SKM-1 (cell line): Measurements from ENCODE around the gene TGM3.

Experiments
- DNase-seq: peaks from one replicate; lab custom pipeline; 2025; ENCODE audit not compliant: unreplicated experiment; lab: John Stamatoyannopoulos, UW

Gene TGM3

DNA sequence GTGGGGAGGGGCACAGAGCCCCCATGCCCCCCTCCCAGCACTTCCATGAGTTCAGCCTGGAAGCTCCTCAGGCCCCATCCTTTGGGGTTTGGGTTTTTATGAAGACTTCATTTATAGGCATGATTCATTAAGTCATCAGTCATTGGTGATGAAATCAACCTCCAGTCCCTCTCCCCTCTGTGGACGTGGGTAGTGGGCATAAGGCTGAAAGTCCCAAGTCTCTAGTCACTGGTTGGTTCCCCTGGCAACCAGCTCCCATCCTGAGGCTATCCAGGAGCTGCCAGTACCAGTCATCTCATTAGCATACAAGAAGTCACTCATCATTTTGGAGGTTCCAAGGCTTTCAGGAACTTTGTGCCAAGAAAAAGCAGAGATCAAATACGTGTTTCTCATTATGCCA, 9.2 kb downstream of the TGM3 start:
- DNase-seq = no peak

DNA sequence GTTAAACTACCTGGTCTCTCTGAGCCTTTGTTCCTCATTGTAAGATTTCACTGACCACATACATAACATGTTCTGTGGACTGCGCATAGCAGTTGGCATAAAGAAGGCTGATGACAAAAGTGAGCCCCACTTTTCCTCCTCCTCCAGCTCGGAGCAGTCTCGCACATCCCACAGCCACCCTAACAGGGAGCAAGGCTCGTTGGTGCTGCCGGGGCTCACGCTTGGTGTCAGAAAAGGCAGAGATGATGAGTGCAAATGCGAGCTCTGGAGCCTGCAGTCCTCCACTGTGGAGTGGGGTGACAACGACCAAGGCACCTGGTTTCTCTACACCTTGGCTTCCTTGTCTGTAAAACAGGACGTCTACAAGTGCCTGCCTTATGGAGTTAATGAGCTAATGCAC, 9.7 kb downstream of the TGM3 start:
- DNase-seq = no peak

- no peak for DNase-seq
Measured at GRCh38 chr20:2305946-2306345, 10.1 kb downstream of the TGM3 start.

- DNase-seq = no peak
Measured at GRCh38 chr20:2307136-2307535, 11.3 kb downstream of the TGM3 start.

DNA sequence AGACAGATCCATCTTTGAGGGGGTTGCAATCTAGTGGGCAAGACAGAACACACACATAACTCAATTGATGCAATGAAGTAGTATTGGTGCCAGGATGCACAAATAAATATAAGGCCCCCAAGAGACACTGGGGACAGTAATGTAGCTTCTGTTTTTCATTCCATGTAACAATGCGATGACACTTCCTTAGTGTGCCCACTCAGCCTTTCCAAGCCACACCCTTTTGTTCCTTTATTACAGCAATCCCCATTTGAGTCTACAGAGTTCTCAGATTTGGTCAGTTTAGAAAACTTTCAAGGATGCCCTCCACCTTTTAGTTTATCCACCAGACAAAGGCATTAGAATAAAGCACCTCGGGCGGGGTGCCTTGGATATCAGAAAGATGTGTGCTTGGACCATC, 15.5 kb downstream of the TGM3 start:
- no peak for DNase-seq

- DNase-seq = no peak
Measured at GRCh38 chr20:2312876-2313275, 17.1 kb downstream of the TGM3 start.

DNA sequence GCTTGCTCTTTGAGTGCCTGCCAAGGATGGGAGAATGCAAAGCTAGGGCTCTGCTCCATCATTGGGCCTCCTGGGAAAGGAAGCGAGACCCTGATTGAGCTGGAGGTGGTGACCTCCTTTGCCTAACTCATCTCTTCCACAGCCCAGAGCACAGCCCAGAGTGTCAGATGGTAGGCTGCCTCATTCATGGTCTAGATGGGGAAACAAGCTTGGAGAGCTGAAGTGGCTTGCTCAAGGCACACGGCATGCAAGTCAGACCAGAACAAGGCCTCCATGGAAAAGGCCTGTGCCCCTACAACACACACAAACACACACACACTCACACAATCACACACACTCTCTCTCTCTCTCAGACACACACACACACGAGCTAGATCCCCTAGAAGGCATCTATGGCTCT, 17.5 kb downstream of the TGM3 start:
- DNase-seq = no peak

DNA sequence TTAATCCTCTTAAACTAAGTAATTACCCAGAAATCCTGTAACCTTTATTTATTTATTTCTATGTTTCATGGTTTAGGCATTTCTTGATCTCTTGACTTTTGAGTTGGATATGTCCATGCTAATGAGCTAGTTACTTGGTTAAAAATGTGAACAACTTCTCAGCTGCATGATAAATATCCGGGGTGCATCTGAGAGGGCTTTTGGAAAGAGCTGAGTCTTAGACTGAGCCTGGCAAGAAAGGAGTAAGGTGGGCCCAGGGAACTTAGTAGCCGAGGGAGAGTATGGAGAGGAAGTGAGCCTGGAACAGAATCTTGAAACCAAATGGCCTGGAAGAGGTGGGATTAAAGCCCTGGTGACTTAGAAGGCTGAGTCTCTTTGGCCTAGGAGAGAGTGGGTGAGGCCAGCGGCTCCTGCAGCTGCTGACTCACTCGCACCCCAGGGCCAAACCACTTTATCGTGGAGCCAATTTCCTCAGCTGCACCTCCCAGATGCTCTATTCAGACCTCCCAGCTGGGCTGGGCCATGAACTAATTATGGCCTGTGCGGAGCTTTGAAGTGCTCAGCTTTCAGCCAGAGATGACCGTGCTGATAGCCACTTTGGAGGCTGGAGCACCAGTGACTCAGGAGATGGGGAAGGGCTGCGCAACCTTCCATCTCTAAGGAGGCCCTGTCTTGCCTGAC, 19.1 kb downstream of the TGM3 start:
- DNase-seq = peak; percentile 17

- no peak for DNase-seq
Measured at GRCh38 chr20:2315440-2315778, 19.6 kb downstream of the TGM3 start.

DNA sequence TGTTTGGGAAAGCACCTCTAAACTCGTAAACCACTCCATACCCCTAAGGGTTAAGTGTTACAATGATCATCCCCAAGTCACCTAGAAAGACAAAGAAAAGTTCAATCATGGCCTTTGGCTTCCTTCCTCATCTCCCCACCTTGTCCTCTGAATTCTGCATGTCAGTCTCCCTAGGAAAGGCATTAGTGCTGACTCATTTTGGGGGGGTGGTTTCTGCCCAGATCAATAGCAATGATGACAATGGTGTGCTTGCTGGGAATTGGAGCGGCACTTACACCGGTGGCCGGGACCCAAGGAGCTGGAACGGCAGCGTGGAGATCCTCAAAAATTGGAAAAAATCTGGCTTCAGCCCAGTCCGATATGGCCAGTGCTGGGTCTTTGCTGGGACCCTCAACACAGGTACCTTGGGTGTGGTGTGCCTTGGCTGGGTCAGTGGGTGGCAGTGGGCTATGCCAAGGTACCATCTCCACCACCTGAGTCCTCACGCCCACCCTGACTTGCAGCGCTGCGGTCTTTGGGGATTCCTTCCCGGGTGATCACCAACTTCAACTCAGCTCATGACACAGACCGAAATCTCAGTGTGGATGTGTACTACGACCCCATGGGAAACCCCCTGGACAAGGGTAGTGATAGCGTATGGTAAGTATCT, 21.2 kb downstream of the TGM3 start:
- no peak for DNase-seq

- DNase-seq = no peak
Measured at GRCh38 chr20:2320813-2321658, 25.2 kb downstream of the TGM3 start.

GRCh38 chr20:2323051-2323450, 27.2 kb downstream of the TGM3 start:
- DNase-seq = no peak

GRCh38 chr20:2326046-2326445, 30.2 kb downstream of the TGM3 start:
- DNase-seq = no peak

DNA sequence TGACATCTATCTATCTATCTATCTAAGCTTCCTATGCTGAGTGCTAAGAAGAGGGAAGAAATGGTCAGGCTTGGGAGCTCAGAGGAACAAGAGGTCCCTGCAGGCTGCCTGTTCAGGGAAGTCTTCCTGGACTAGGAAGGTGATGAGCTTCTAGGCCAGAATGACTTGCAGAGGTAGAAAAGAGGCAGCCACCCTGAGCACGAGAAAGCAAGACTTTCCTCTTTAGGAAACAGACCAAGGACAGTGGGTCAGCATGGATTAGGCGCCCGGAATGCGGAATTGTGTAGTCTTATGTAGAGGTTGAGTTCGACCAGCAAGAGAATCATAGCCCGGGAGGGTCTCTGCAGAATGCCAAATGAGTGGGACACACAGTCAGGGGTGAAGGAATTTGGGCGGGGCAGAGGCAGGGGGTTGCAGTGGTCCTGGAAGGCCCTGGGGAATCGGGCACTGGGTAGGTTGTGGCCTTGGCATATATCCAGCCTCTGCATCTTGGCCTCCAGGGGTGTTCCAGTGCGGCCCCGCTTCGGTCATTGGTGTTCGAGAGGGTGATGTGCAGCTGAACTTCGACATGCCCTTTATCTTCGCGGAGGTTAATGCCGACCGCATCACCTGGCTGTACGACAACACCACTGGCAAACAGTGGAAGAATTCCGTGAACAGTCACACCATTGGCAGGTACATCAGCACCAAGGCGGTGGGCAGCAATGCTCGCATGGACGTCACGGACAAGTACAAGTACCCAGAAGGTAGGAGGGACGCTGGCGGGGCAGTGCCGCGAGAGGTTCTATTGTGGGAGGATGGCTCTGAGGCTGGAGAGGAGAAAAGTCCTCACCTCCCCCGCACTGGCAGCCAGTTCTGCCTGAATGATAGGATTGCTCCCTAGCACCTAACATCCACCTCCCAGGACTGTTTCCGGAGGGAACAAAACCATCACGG, 32.1 kb downstream of the TGM3 start:
- DNase-seq = no peak

- DNase-seq = no peak
Measured at GRCh38 chr20:2329286-2329685, 33.5 kb downstream of the TGM3 start.

GRCh38 chr20:2330090-2330695, 34.4 kb downstream of the TGM3 start:
- peak; percentile 15 for DNase-seq

- DNase-seq = no peak
Measured at GRCh38 chr20:2331106-2331505, 35.3 kb downstream of the TGM3 start.

DNA sequence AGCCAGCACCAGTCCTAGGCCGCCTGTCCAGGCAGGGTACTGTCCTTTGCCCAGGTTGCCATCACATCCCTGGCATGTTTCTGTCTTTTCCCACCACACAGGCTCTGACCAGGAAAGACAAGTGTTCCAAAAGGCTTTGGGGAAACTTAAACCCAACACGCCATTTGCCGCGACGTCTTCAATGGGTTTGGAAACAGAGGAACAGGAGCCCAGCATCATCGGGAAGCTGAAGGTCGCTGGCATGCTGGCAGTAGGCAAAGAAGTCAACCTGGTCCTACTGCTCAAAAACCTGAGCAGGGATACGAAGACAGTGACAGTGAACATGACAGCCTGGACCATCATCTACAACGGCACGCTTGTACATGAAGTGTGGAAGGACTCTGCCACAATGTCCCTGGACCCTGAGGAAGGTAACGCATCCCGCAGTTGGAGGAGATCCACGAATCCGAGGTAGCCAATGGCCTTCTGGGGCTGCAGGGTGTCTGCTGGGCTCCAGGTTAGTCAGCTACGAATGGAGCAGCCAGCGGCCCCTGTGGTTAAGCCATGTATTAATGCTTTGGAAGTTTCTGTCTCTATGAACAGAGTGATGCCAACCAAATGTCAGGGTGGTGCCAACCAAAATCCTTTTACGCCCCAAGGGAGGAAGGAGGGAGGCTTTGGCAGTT, 36.2 kb downstream of the TGM3 start:
- no peak for DNase-seq

DNA sequence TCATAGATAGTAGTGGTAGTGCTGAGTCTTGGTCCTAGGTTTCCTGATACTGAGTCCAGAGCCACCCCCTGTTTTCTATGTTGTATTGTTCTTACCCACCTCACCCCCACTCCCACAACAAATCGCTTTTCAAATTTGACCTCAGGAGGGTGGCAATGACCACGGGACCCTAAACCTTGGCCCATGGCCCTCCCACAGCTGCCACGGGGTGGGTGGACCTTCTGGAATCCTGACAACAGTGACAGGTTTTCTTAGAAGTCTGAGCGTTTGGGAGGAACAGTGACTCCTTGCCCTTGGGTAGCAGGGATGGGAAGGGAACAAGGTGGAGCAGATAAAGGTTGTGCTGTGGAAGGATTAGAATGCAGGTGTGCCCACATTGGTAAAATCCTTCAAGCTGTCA, 36.9 kb downstream of the TGM3 start:
- no peak for DNase-seq

DNA sequence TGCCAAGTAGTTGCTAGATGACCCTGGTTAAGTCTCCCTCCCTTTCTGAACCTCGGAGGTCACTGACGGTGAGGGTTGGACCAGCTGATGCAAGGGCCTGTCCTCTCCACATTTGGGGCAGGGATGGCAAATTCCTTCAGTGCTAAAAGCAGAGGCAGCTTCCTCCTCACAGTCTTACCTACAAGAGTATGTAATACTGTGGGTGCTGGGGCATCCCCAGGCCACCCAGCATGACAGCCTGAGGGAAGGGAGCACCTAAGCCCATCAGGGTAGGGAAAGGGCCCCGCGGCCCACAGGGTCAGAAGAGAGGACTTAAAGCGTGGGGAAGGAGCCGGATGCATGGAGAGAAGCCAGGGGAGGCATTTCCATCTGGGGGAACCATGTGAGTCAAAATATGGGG, 38.0 kb downstream of the TGM3 start:
- no peak for DNase-seq
